Measurements from ENCODE around the gene DNAJC15.
"Not testable (repeated sequence)": the region's sequence is repeated elsewhere in the genome, so short reads cannot be mapped to it uniquely, and the experiment has no call there.

DNAJC15 gene

DNA sequence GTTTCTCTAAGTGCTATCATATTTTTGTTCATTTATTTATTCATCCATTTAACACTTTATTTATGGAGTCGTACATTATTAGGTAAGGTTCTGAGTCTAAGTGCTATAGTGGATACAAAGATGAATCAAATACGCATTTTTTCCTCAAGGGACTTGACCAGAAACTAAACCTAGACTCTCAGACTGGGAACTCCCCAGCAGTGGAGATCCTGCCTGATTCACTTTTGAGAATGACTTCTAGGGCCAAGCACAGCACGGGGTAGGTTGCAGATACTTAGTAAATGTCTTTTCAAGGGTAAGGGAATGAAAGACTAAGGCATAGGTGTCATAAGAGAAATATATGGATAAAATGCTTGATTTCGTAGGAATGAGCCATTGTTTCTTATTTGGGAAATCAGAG lies 7.2 kb downstream of the DNAJC15 start:
- no peaks in the 10 kb centered on the region for H3K27me3 ChIP-seq (replicated peaks; ENCODE audit: control insufficient read depth, insufficient read depth, low read length)
- no peak overlapping the region for H3K4me3 ChIP-seq (replicated peaks; ENCODE audit: low read depth, low read length)
- no peak for DNase-seq (ENCODE audit: extremely low read depth, insufficient read length)
- H3K36me3 ChIP-seq (ENCODE audit: control insufficient read depth, insufficient read depth, low read length) = no peaks in the 10 kb centered on the region; the same call in 1 of the 2 replicates
- TF ChIP-seq CTCF (IDR thresholded peaks at IDR 0.05; ENCODE audit: insufficient read depth, low read length, poor library complexity, severe bottlenecking) = no peak

DNA sequence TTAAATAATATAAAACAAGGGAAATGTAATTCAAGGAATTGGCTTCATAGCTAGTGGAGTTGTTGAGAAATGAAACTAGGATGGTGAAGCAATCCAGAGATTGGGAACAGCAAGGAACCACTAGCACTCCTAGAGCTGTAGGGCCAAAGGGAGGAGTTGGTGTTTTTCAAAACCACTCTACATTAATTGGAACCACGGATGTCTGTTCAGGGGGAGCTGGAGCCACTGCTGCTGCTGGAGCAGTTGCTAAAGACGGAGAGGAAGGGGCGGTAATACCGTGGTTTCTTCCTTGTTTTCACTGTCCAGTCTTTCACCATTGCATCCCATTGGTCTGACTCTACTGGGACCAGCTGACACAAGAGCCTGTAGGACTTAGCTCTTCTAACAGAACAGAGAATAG lies 8.5 kb downstream of the DNAJC15 start:
- peaks cover 3% of the 10 kb centered on the region for H3K36me3 ChIP-seq (ENCODE audit: control insufficient read depth, insufficient read depth, low read length)
- no peak for DNase-seq (ENCODE audit: extremely low read depth, insufficient read length)
- TF ChIP-seq CTCF (IDR thresholded peaks at IDR 0.05; ENCODE audit: insufficient read depth, low read length, poor library complexity, severe bottlenecking) = no peak
- H3K4me3 ChIP-seq (replicated peaks; ENCODE audit: low read depth, low read length) = no peak overlapping the region
- no peaks in the 10 kb centered on the region for H3K27me3 ChIP-seq (replicated peaks; ENCODE audit: control insufficient read depth, insufficient read depth, low read length)

GRCh38 chr13:43033038-43033437 lies 9.7 kb downstream of the DNAJC15 start:
- DNase-seq (ENCODE audit: extremely low read depth, insufficient read length) = no peak
- no peak for TF ChIP-seq CTCF (IDR thresholded peaks at IDR 0.05; ENCODE audit: insufficient read depth, low read length, poor library complexity, severe bottlenecking)
- Histone ChIP-seq H3K36me3 (ENCODE audit: control insufficient read depth, insufficient read depth, low read length) (peaks cover 3% of the 10 kb centered on the region), H3K4me3 (replicated peaks; ENCODE audit: low read depth, low read length) (no peak overlapping the region), H3K27me3 (replicated peaks; ENCODE audit: control insufficient read depth, insufficient read depth, low read length) (no peaks in the 10 kb centered on the region)

DNA sequence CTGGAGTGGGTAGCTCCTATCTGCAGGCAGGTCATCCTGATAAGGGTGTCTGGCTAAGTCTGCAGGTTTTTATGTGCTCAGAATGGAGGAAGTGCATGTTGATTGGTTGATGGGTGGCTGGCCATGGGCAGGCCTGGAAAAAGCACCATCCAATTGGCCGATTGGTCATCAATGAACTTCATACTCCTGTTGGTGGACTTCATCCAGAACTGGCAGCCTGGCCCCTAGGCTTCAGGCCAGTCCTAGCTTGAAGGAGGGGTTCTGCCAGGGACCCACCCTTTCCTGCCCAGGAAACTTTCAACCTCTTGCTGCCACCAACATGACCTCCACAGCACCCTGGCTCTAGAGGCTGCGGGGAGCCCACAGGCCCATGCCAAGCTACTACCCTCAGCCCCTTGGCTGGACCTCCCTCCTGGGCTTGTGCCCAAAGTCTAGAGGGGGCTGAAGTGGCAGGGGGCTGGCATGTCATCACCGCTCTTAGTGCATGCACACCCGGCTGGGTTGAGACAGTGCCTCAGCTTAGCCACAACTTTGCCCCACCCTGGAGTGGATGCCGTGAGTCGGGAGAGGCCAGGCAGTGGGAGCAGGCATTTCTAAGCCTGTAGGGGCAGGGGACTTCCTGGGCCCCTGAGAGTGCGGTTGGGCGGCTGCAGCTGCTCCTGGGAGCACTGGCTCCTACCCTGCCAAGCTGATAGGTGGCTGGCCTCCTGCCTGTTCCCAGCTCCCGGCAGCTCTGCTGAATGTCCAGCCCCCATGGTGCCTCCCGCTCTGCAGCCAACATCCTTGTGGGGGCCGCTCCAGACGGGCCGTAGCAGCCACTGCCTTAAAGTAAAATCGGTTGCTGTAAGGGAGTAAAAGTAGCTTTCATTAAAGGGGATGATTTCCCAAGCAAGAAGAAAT lies 13.2 kb downstream of the DNAJC15 start:
- peaks cover 3% of the 10 kb centered on the region for H3K36me3 ChIP-seq (ENCODE audit: control insufficient read depth, insufficient read depth, low read length)
- H3K27me3 ChIP-seq (replicated peaks; ENCODE audit: control insufficient read depth, insufficient read depth, low read length) = no peaks in the 10 kb centered on the region
- no peak for DNase-seq (ENCODE audit: extremely low read depth, insufficient read length)
- H3K4me3 ChIP-seq (replicated peaks; ENCODE audit: low read depth, low read length) = no peak overlapping the region
- TF ChIP-seq CTCF (IDR thresholded peaks at IDR 0.05; ENCODE audit: insufficient read depth, low read length, poor library complexity, severe bottlenecking) = no peak

GRCh38 chr13:43039966-43040365 lies 16.6 kb downstream of the DNAJC15 start:
- Histone ChIP-seq H3K36me3 (ENCODE audit: control insufficient read depth, insufficient read depth, low read length) (peaks cover 3% of the 10 kb centered on the region), H3K4me3 (replicated peaks; ENCODE audit: low read depth, low read length) (no peak overlapping the region), H3K27me3 (replicated peaks; ENCODE audit: control insufficient read depth, insufficient read depth, low read length) (no peaks in the 10 kb centered on the region)
- TF ChIP-seq CTCF (IDR thresholded peaks at IDR 0.05; ENCODE audit: insufficient read depth, low read length, poor library complexity, severe bottlenecking) = no peak
- no peak for DNase-seq (ENCODE audit: extremely low read depth, insufficient read length)

DNA sequence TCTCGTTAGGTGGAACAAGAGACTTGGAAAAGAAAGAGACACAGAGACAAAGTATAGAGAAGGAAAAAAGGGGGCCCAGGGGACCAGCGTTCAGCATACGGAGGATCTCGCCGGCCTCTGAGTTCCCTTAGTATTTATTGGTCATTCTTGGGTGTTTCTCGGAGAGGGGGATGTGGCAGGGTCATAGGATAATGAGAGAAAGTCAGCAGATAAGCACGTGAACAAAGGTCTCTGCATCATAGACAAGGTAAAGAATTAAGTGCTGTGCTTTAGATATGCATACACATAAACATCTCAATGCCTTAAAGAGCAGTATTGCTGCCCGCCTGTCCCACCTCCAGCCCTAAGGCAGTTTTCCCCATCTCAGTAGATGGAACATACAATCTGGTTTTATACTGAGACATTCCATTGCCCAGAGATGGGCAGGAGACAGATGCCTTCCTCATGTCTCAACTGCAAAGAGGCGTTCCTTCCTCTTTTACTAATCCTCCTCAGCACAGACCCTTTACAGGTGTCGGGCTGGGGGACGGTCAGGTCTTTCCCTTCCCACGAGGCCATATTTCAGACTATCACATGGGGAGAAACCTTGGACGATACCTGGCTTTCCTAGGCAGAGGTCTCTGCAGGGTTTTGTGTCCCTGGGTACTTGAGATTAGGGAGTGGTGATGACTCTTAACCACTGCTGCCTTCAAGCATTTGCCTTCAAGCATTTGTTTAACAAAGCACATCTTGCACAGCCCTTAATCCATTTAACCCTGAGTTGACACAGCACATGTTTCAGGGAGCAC lies 17.4 kb downstream of the DNAJC15 start:
- H3K27me3 ChIP-seq (replicated peaks; ENCODE audit: control insufficient read depth, insufficient read depth, low read length); DNase-seq (ENCODE audit: extremely low read depth, insufficient read length); H3K36me3 ChIP-seq (ENCODE audit: control insufficient read depth, insufficient read depth, low read length); H3K4me3 ChIP-seq (replicated peaks; ENCODE audit: low read depth, low read length): not testable (repeated sequence)
